CD4-positive, CD25-positive, alpha-beta regulatory T cell (primary cell): ENCODE data around the gene KLRC3. TPM values are rescaled to one million over a fixed set of nuclear protein-coding genes. Genes with fewer than 3 reads are reported as not detected.

Experiments used
- ATAC-seq, 2 donors: fragments of 150-1000 bp; cut with Tn5 transposase; one replicate each; pipeline ENCODE4 v1.10.0; 2021; ENCODE audit warnings: low read depth in 2 of 2, moderate number of reproducible peaks in 2 of 2, moderate library complexity in 1 of 2
- DNase-seq, 3 donors: peaks; one replicate each; pipeline versions ENCODE4 v3.0.0 to v3.0.0-alpha.2; 2012 to 2022; ENCODE audit warnings: mixed read lengths in 1 of 3
- H3K27ac ChIP-seq: one replicate; pipeline ENCODE4 v1.7.0; 2013; ENCODE audit warnings: mild to moderate bottlenecking, low read length; ENCODE audit not compliant: insufficient read depth, poor library complexity, severe bottlenecking
- H3K27me3 ChIP-seq: one replicate; pipeline ENCODE4 v1.7.0; 2013; ENCODE audit warnings: low read length; ENCODE audit not compliant: control insufficient read depth, insufficient read depth
- H3K36me3 ChIP-seq: one replicate; pipeline ENCODE4 v1.7.0; 2013; ENCODE audit warnings: mild to moderate bottlenecking, low read length, moderate library complexity; ENCODE audit not compliant: control insufficient read depth, insufficient read depth
- H3K4me1 ChIP-seq: 2 replicates; pipeline ENCODE4 v1.7.0; 2013; ENCODE audit warnings: mild to moderate bottlenecking, low read length; ENCODE audit not compliant: insufficient read depth, control insufficient read depth, poor library complexity, severe bottlenecking
- H3K4me3 ChIP-seq: one replicate; pipeline ENCODE4 v1.7.0; 2013; ENCODE audit warnings: low read depth, mild to moderate bottlenecking, low read length, moderate library complexity
- H3K9me3 ChIP-seq, 2 experiments: 1 replicate in 1 of 2; 2 replicates in 1 of 2; pipeline ENCODE4 v1.7.0; 2013; ENCODE audit warnings: low read length in 2 of 2, mild to moderate bottlenecking in 1 of 2, moderate library complexity in 1 of 2; ENCODE audit not compliant: control insufficient read depth in 2 of 2
- H3K27ac Mint-ChIP-seq, 3 donors: one replicate each; pipeline ENCODE4 v1.8.0; 2020 to 2022; ENCODE audit warnings: mild to moderate bottlenecking in 3 of 3, mixed read lengths in 3 of 3, moderate library complexity in 2 of 3
- H3K27me3 Mint-ChIP-seq: one replicate; pipeline ENCODE4 v1.8.0; 2022; ENCODE audit warnings: mild to moderate bottlenecking, mixed read lengths
- H3K36me3 Mint-ChIP-seq: one replicate; pipeline ENCODE4 v1.8.0; 2020; ENCODE audit warnings: mixed read lengths
- H3K4me1 Mint-ChIP-seq, 4 donors: one replicate each; pipeline ENCODE4 v1.8.0; 2020 to 2022; ENCODE audit warnings: mixed read lengths in 4 of 4, mild to moderate bottlenecking in 1 of 4
- H3K4me3 Mint-ChIP-seq, 4 donors: one replicate each; pipeline ENCODE4 v1.8.0; 2020 to 2022; ENCODE audit warnings: mild to moderate bottlenecking in 4 of 4, mixed read lengths in 4 of 4, moderate library complexity in 3 of 4
- H3K9me3 Mint-ChIP-seq, 7 donors: one replicate each; pipeline ENCODE4 v1.8.0; 2020 to 2022; ENCODE audit warnings: mixed read lengths in 7 of 7, mild to moderate bottlenecking in 3 of 7, moderate library complexity in 2 of 7
- polyA plus RNA-seq, 4 donors: library from polyadenylated mRNA; unstranded; fragments of 300-500 nt; fragmentation: Illumina TruSeq; gene quantifications; one replicate each; pipeline ENCODE4 v1.2.3, GENCODE V29; 2021
- total RNA-seq: library from RNA; stranded (reverse); gene quantifications from one replicate; pipeline ENCODE4 v1.2.3, GENCODE V29; 2022

Gene KLRC3
- total and polyA plus RNA-seq, 5 donors from 2014 or later = not detected

GRCh38 chr12:10366875-10367274, 53.5 kb downstream of the KLRC3 start:
- peaks cover 0 to 2% (median under 1%) of the 10 kb centered on the region in 4 donors for H3K4me1 Mint-ChIP-seq
- peaks cover 4% of the 10 kb centered on the region for H3K36me3 Mint-ChIP-seq
- peaks cover 0 to 4% (median 0%) of the 10 kb centered on the region in 7 donors for H3K9me3 Mint-ChIP-seq
- Histone ChIP-seq H3K27ac (no peak overlapping the region), H3K36me3 (no peaks in the 10 kb centered on the region), H3K9me3 (no peaks in the 10 kb centered on the region), H3K27me3 (peaks cover 5% of the 10 kb centered on the region), H3K4me1 (peaks cover 10% of the 10 kb centered on the region), H3K4me3 (no peak overlapping the region)
- ATAC-seq (no peak), DNase-seq (peak in 1 of 3 donors; percentile 13)
- peaks cover 13% of the 10 kb centered on the region for H3K27me3 Mint-ChIP-seq
- no peak overlapping the region for H3K27ac Mint-ChIP-seq
- H3K4me3 Mint-ChIP-seq = peak overlapping the region in 1 of 4 donors; percentile 46

GRCh38 chr12:10365696-10366405, 54.5 kb downstream of the KLRC3 start:
- peak overlapping the region; percentile 99 for H3K4me3 ChIP-seq
- H3K9me3 ChIP-seq = no peaks in the 10 kb centered on the region
- peaks cover 4% of the 10 kb centered on the region for H3K27me3 ChIP-seq
- H3K4me3 Mint-ChIP-seq = no peak overlapping the region
- H3K9me3 Mint-ChIP-seq = peaks cover 0 to 4% (median 0%) of the 10 kb centered on the region in 7 donors
- H3K4me1 ChIP-seq = peaks cover 10% of the 10 kb centered on the region
- H3K27ac Mint-ChIP-seq = no peak overlapping the region
- H3K27ac ChIP-seq = peak overlapping the region; percentile 74
- peaks cover 4% of the 10 kb centered on the region for H3K36me3 Mint-ChIP-seq
- peaks cover 0 to 2% (median under 1%) of the 10 kb centered on the region in 4 donors for H3K4me1 Mint-ChIP-seq
- H3K36me3 ChIP-seq = no peaks in the 10 kb centered on the region
- ATAC-seq (no peak), DNase-seq (no peak)
- peaks cover 8% of the 10 kb centered on the region for H3K27me3 Mint-ChIP-seq

- peaks cover 0 to 4% (median 0%) of the 10 kb centered on the region in 7 donors for H3K9me3 Mint-ChIP-seq
- no peak overlapping the region for H3K27ac Mint-ChIP-seq
- ATAC-seq = peak; percentile 82 to 84
Observed at GRCh38 chr12:10364815-10365622, 55.4 kb downstream of the KLRC3 start.

GRCh38 chr12:10363914-10364814, 56.2 kb downstream of the KLRC3 start:
- Mint-ChIP-seq H3K36me3 (peaks cover 4% of the 10 kb centered on the region), H3K27me3 (peaks cover 9% of the 10 kb centered on the region), H3K4me3 (no peak overlapping the region), H3K4me1 (peaks cover 0 to 2% (median under 1%) of the 10 kb centered on the region in 4 donors), H3K27ac (no peak overlapping the region), H3K9me3 (peaks cover 0 to 4% (median 0%) of the 10 kb centered on the region in 7 donors)
- Histone ChIP-seq H3K4me3 (peak overlapping the region; percentile 99), H3K27me3 (no peaks in the 10 kb centered on the region), H3K36me3 (no peaks in the 10 kb centered on the region), H3K9me3 (no peaks in the 10 kb centered on the region), H3K4me1 (peaks cover 10% of the 10 kb centered on the region), H3K27ac (peak overlapping the region; percentile 74)
- ATAC-seq (peak; percentile 36 to 52), DNase-seq (peak in 1 of 3 donors; percentile 45)

More at GRCh38 chr12:10364815-10365622, 55.4 kb downstream of the KLRC3 start:
- Histone ChIP-seq H3K4me3 (peak overlapping the region; percentile 99), H3K4me1 (peaks cover 10% of the 10 kb centered on the region), H3K27me3 (no peaks in the 10 kb centered on the region), H3K9me3 (no peaks in the 10 kb centered on the region), H3K27ac (peak overlapping the region; percentile 74), H3K36me3 (no peaks in the 10 kb centered on the region)
- Mint-ChIP-seq H3K4me1 (peaks cover 0 to 2% (median under 1%) of the 10 kb centered on the region in 4 donors), H3K4me3 (no peak overlapping the region), H3K27me3 (peaks cover 8% of the 10 kb centered on the region), H3K36me3 (peaks cover 4% of the 10 kb centered on the region)
- DNase-seq = peak; percentile 45 to 89 (median 78)

- no peak overlapping the region for H3K4me3 Mint-ChIP-seq
- Histone ChIP-seq H3K9me3 (no peaks in the 10 kb centered on the region), H3K27me3 (no peaks in the 10 kb centered on the region), H3K27ac (no peak overlapping the region), H3K4me3 (no peak overlapping the region), H3K4me1 (peaks cover 10% of the 10 kb centered on the region), H3K36me3 (no peaks in the 10 kb centered on the region)
- H3K36me3 Mint-ChIP-seq = peaks cover 4% of the 10 kb centered on the region
- DNase-seq (no peak), ATAC-seq (no peak)
- H3K9me3 Mint-ChIP-seq = peaks cover 0 to 4% (median 0%) of the 10 kb centered on the region in 7 donors
- peaks cover 11% of the 10 kb centered on the region for H3K27me3 Mint-ChIP-seq
- H3K27ac Mint-ChIP-seq = no peak overlapping the region
- H3K4me1 Mint-ChIP-seq = peaks cover 0 to 2% (median 0%) of the 10 kb centered on the region in 4 donors
Observed at GRCh38 chr12:10363658-10363913, 56.8 kb downstream of the KLRC3 start.

GRCh38 chr12:10362828-10363657, 57.4 kb downstream of the KLRC3 start:
- DNase-seq (no peak), ATAC-seq (no peak)
- H3K4me1 ChIP-seq = peaks cover 10% of the 10 kb centered on the region
- H3K27me3 ChIP-seq = no peaks in the 10 kb centered on the region
- H3K4me3 Mint-ChIP-seq = peak overlapping the region in 3 of 4 donors; percentile 10 to 29 (median 29)
- H3K9me3 ChIP-seq = no peaks in the 10 kb centered on the region
- peaks cover 11% of the 10 kb centered on the region for H3K27me3 Mint-ChIP-seq
- H3K36me3 ChIP-seq = no peaks in the 10 kb centered on the region
- H3K36me3 Mint-ChIP-seq = peaks cover 2% of the 10 kb centered on the region
- H3K27ac ChIP-seq = no peak overlapping the region
- no peak overlapping the region for H3K4me3 ChIP-seq
- H3K4me1 Mint-ChIP-seq = no peaks in the 10 kb centered on the region
- peaks cover 0 to 2% (median 0%) of the 10 kb centered on the region in 7 donors for H3K9me3 Mint-ChIP-seq
- peak overlapping the region; percentile 26 to 67 (median 56) for H3K27ac Mint-ChIP-seq
